H1 (cell line): ENCODE data around the gene SV2B. TPM values are rescaled to one million over a fixed set of nuclear protein-coding genes. Genes with fewer than 3 reads are reported as not detected.

Experiments used
- CTCF ChIA-PET: fragments of 300-600 bp; sonication (Branson Sonifier 250); formaldehyde crosslinking; loops from one replicate; lab custom pipeline; 2021; ENCODE audit not compliant: partially characterized antibody; lab: Charles Lee
- POLR2A ChIA-PET: fragments of 300-600 bp; sonication (Branson Sonifier 250); formaldehyde crosslinking; loops from one replicate; lab custom pipeline; 2021; ENCODE audit warnings: inconsistent platforms; ENCODE audit not compliant: partially characterized antibody; lab: Charles Lee
- DNase-seq, 2 experiments: peaks; one replicate each; pipeline versions ENCODE4 v3.0.0 to v3.0.0-alpha.2; 2010 to 2022; ENCODE audit warnings: low spot score in 2 of 2, low read depth in 1 of 2, mixed read lengths in 1 of 2
- FAIRE-seq: peaks from 2 replicates; lab custom pipeline; 2011; peaks lifted over from hg19 to GRCh38; lab: Jason Lieb, UNC
- H2AFZ ChIP-seq: 2 replicates; pipeline ENCODE4 v1.8.1; 2012; ENCODE audit warnings: low read length, inconsistent platforms
- H2AK5ac ChIP-seq: 2 replicates; pipeline ENCODE4 v1.6.1; 2013; ENCODE audit warnings: low read depth, low read length
- H2BK120ac ChIP-seq: replicated peaks from 2 replicates; pipeline ENCODE3; 2013; ENCODE audit warnings: low read depth, low read length, inconsistent platforms
- H2BK12ac ChIP-seq: 2 replicates; pipeline ENCODE4 v1.6.1; 2013; ENCODE audit warnings: low read depth, low read length
- H2BK15ac ChIP-seq: 2 replicates; pipeline ENCODE4 v1.6.1; 2013; ENCODE audit warnings: low read length
- H2BK20ac ChIP-seq: 2 replicates; pipeline ENCODE4 v1.6.1; 2013; ENCODE audit warnings: low read length
- H2BK5ac ChIP-seq: 2 replicates; pipeline ENCODE4 v1.6.1; 2013; ENCODE audit warnings: low read depth, low read length
- H3K14ac ChIP-seq: 2 replicates; pipeline ENCODE4 v1.6.1; 2013; ENCODE audit warnings: inconsistent platforms; ENCODE audit not compliant: insufficient read length
- H3K18ac ChIP-seq: 2 replicates; pipeline ENCODE4 v1.6.1; 2013; ENCODE audit warnings: low read length; ENCODE audit errors: extremely low read depth
- H3K23ac ChIP-seq: 2 replicates; pipeline ENCODE4 v1.6.1; 2013; ENCODE audit warnings: inconsistent platforms; ENCODE audit not compliant: insufficient read length
- H3K23me2 ChIP-seq: 2 replicates; pipeline ENCODE4 v1.6.1; 2013; ENCODE audit warnings: low read depth, low read length
- H3K27ac ChIP-seq: 2 replicates; pipeline ENCODE4 v1.6.1; 2011; ENCODE audit warnings: low read depth, low read length, inconsistent platforms
- H3K27me3 ChIP-seq, 4 experiments: replicated peaks in 1 of 4; 1 replicate in 1 of 4; 2 replicates in 3 of 4; pipeline versions ENCODE4 v1.6.1 to v1.8.1; 2011 to 2013; ENCODE audit warnings: low read length in 3 of 4, mild to moderate bottlenecking in 3 of 4, inconsistent platforms in 2 of 4, mixed read lengths in 2 of 4, moderate library complexity in 1 of 4; ENCODE audit not compliant: control insufficient read depth in 3 of 4, insufficient read depth in 3 of 4; ENCODE audit errors: extremely low read depth in 1 of 4
- H3K36me3 ChIP-seq, 4 experiments: 2 replicates each; pipeline versions ENCODE4 v1.6.1 to v1.8.1; 2011 to 2013; ENCODE audit warnings: mild to moderate bottlenecking in 4 of 4, low read length in 3 of 4, moderate library complexity in 2 of 4, control low read depth in 1 of 4, inconsistent platforms in 1 of 4; ENCODE audit not compliant: insufficient read depth in 4 of 4, control insufficient read depth in 2 of 4
- H3K4ac ChIP-seq: replicated peaks from 2 replicates; pipeline ENCODE3; 2013; ENCODE audit warnings: low read length, low read depth, mixed read lengths, inconsistent platforms; ENCODE audit not compliant: insufficient read length
- H3K4me1 ChIP-seq, 4 experiments: replicated peaks in 1 of 4; 1 replicate in 1 of 4; 2 replicates in 3 of 4; pipeline versions ENCODE4 v1.6.1 to v1.8.1; 2011 to 2013; ENCODE audit warnings: low read length in 3 of 4, inconsistent platforms in 2 of 4, mixed read lengths in 1 of 4; ENCODE audit not compliant: insufficient read depth in 4 of 4, control insufficient read depth in 3 of 4
- H3K4me2 ChIP-seq, 2 experiments: 2 replicates each; pipeline versions ENCODE4 v1.6.1 to v1.8.1; 2011 to 2013; ENCODE audit warnings: low read depth in 2 of 2, low read length in 2 of 2, control low read depth in 1 of 2, inconsistent platforms in 1 of 2, mild to moderate bottlenecking in 1 of 2; ENCODE audit not compliant: insufficient read depth in 1 of 2
- H3K4me3 ChIP-seq, 4 experiments: fragments of 200-600, 300-600 bp in 1 of 4; sonication (generic), shearing (Covaris generic), sonication (Bioruptor Twin) in 1 of 4; 2 replicates each; pipeline versions ENCODE4 v1.5.1 to v1.8.1; 2011 to 2016; ENCODE audit warnings: low read length in 4 of 4, low read depth in 3 of 4, control low read depth in 2 of 4, inconsistent platforms in 2 of 4, mild to moderate bottlenecking in 2 of 4, mixed read lengths in 1 of 4, moderate library complexity in 1 of 4; ENCODE audit not compliant: insufficient read depth in 2 of 4; ENCODE audit errors: extremely low read depth in 1 of 4
- H3K56ac ChIP-seq: replicated peaks from 2 replicates; pipeline ENCODE3; 2013; ENCODE audit warnings: low read depth, mild to moderate bottlenecking, mixed read lengths, low read length, inconsistent platforms; ENCODE audit not compliant: insufficient read length
- H3K79me1 ChIP-seq: 2 replicates; pipeline ENCODE4 v1.6.1; 2013; ENCODE audit warnings: low read depth, low read length, control low read depth
- H3K79me2 ChIP-seq, 2 experiments: 2 replicates each; pipeline versions ENCODE4 v1.6.1 to v1.8.1; 2012 to 2013; ENCODE audit warnings: low read length in 2 of 2, mild to moderate bottlenecking in 2 of 2, inconsistent platforms in 1 of 2; ENCODE audit not compliant: insufficient read depth in 2 of 2, control insufficient read depth in 1 of 2
- H3K9ac ChIP-seq, 4 experiments: replicated peaks in 1 of 4; 1 replicate in 1 of 4; 2 replicates in 3 of 4; pipeline versions ENCODE4 v1.6.1 to v1.8.1; 2011 to 2013; ENCODE audit warnings: low read depth in 3 of 4, low read length in 3 of 4, control low read depth in 2 of 4, mild to moderate bottlenecking in 2 of 4, moderate library complexity in 2 of 4, inconsistent platforms in 1 of 4; ENCODE audit errors: extremely low read depth in 1 of 4
- H3K9me3 ChIP-seq, 2 experiments: 2 replicates each; pipeline versions ENCODE4 v1.6.1 to v1.8.1; 2012 to 2013; ENCODE audit warnings: mild to moderate bottlenecking in 2 of 2, moderate library complexity in 2 of 2, control low read depth in 1 of 2, inconsistent platforms in 1 of 2, low read depth in 1 of 2, low read length in 1 of 2, mixed read lengths in 1 of 2; ENCODE audit not compliant: insufficient read depth in 2 of 2
- H4K20me1 ChIP-seq, 2 experiments: replicated peaks in 1 of 2; 2 replicates each; pipeline versions ENCODE3 to v1.8.1; 2011 to 2013; ENCODE audit warnings: inconsistent platforms in 2 of 2, low read length in 2 of 2, mild to moderate bottlenecking in 1 of 2; ENCODE audit not compliant: insufficient read depth in 2 of 2, control insufficient read depth in 1 of 2
- H4K5ac ChIP-seq: 2 replicates; pipeline ENCODE4 v1.6.1; 2013; ENCODE audit warnings: low read length, low read depth, mixed read lengths, inconsistent platforms; ENCODE audit not compliant: insufficient read length
- H4K8ac ChIP-seq: 2 replicates; pipeline ENCODE4 v1.8.0; 2013; ENCODE audit warnings: mild to moderate bottlenecking, moderate library complexity, low read length, inconsistent platforms; ENCODE audit not compliant: insufficient read depth; ENCODE audit errors: extremely low read depth
- H4K91ac ChIP-seq: replicated peaks from 2 replicates; pipeline ENCODE3; 2013; ENCODE audit warnings: low read length, mixed read lengths, inconsistent platforms; ENCODE audit not compliant: insufficient read length
- EGR1 ChIP-seq: IDR thresholded peaks from 2 replicates; pipeline ENCODE4 v1.6.1; 2011; ENCODE audit warnings: low read depth, low read length, borderline replicate concordance
- JUN ChIP-seq: IDR thresholded peaks from 2 replicates; pipeline ENCODE4 v1.6.1; 2011; ENCODE audit warnings: low read depth, mild to moderate bottlenecking, improper control_type of control experiment, low read length
- KDM1A ChIP-seq: fragments of 200-600, 300-600 bp; sonication (generic); IDR thresholded peaks from 2 replicates; pipeline ENCODE4 v1.7.1; 2016; ENCODE audit warnings: mild to moderate bottlenecking, low read length, borderline replicate concordance
- RBBP5 ChIP-seq: IDR thresholded peaks from 2 replicates; pipeline ENCODE4 v1.7.1; 2012; ENCODE audit warnings: low read depth, mild to moderate bottlenecking, inconsistent platforms, low read length, moderate library complexity, borderline replicate concordance
- RFX5 ChIP-seq: IDR thresholded peaks from 2 replicates; pipeline ENCODE4 v1.6.1; 2011; ENCODE audit warnings: low read depth, low read length, improper control_type of control experiment, borderline replicate concordance
- SIN3A ChIP-seq, 2 experiments: IDR thresholded peaks in 1 of 2; conservative IDR thresholded peaks in 1 of 2; 2 replicates each; pipeline ENCODE4 v1.6.1; 2011 to 2012; ENCODE audit warnings: low read length in 2 of 2, improper control_type of control experiment in 1 of 2, low read depth in 1 of 2, mild to moderate bottlenecking in 1 of 2
- SIX5 ChIP-seq: IDR thresholded peaks from 2 replicates; pipeline ENCODE4 v1.6.1; 2011; ENCODE audit warnings: mild to moderate bottlenecking, low read depth, low read length
- SP1 ChIP-seq: IDR thresholded peaks from 2 replicates; pipeline ENCODE4 v1.6.1; 2011; ENCODE audit warnings: low read depth, low read length
- SUZ12 ChIP-seq: fragments of 200-600 bp; sonication (generic); IDR thresholded peaks from 2 replicates; pipeline ENCODE4 v1.6.1; 2012; ENCODE audit warnings: mild to moderate bottlenecking, inconsistent platforms, low read length, moderate library complexity, mixed read lengths
- TCF12 ChIP-seq: IDR thresholded peaks from 2 replicates; pipeline ENCODE4 v1.6.1; 2011; ENCODE audit warnings: low read depth, mild to moderate bottlenecking, low read length
- WGBS, 2 experiments: shearing (Covaris generic) in 1 of 2; methylation state at CpG; one replicate each; pipeline versions ENCODE4 v1.1.6 to v1.1.7; 2013 to 2015; ENCODE audit warnings: low lambda C conversion rate in 2 of 2, mixed read lengths in 2 of 2, inconsistent platforms in 1 of 2, low coverage in 1 of 2, missing lambda C conversion rate in 1 of 2; ENCODE audit not compliant: insufficient replicate concordance in 2 of 2, insufficient coverage in 1 of 2, insufficient read length in 1 of 2; ENCODE audit errors: extremely low coverage in 1 of 2, missing lambda C conversion rate in 1 of 2; 5-methylcytosine and 5-hydroxymethylcytosine counted together
- polyA plus RNA-seq, 7 experiments: library from polyadenylated mRNA; depleted of rRNA in 3 of 7; stranded (reverse) in 5 of 7; unstranded in 2 of 7; fragments of >200 nt in 5 of 7; fragments of 200-250 nt in 2 of 7; gene quantifications; 1 replicate in 5 of 7; 2 replicates in 1 of 7; 4 replicates in 1 of 7; pipeline versions ENCODE4 v1.2.1 to v1.2.3, GENCODE V29; 2011 to 2013; ENCODE audit warnings: missing spikeins in 2 of 7, mixed read lengths in 2 of 7
- total RNA-seq: library from RNA; stranded (reverse); fragmentation: NEBNext Ultra II Directional; extraction: Animal tissue kit (Norgen Biotek cat#: 25700); gene quantifications from 2 replicates; pipeline ENCODE4 v1.2.1, GENCODE V29; 2021
- TF ChIP-seq, protein P1 (sequence below): IDR thresholded peaks from 2 replicates; pipeline ENCODE4 v1.6.1; 2012; ENCODE audit warnings: low read length, inconsistent platforms
- TF ChIP-seq, protein P2 (sequence below): IDR thresholded peaks from 2 replicates; pipeline ENCODE4 v1.6.1; 2012; ENCODE audit warnings: inconsistent platforms

Gene SV2B
- total and polyA plus RNA-seq, 2 of the 8 experiments (the other 6 are each of a cell fraction or from before 2014, with no cell fraction given), result 0.09 to 0.20 TPM

DNA sequence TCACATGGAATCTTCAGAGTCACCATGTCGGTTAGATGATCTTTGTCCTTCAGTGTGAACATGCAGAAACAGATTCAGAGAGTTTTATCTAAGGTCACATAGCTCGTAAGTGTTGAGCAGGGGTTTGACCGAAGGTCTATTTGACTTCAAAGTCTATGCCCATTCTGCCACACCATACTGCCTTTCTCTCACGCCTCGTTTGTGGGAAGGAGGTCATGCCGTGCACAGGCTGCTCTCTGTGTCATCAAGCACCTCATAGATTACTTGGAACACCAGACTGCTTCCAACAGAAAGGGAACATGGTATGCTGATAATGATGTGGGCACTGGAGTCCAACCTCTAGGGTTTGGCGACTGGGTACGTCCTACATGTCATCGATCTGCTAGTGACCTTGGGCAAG is 128.8 kb downstream of the SV2B start:
- Histone ChIP-seq H3K9ac (no peak overlapping the region), H3K4me3 (no peak overlapping the region), H2BK5ac (no peak overlapping the region), H3K79me2 (no peaks in the 10 kb centered on the region), H3K23ac (no peak overlapping the region), H3K23me2 (no peaks in the 10 kb centered on the region), H2AFZ (no peak overlapping the region), H4K20me1 (no peaks in the 10 kb centered on the region), H2BK120ac (no peak overlapping the region), H3K4ac (no peak overlapping the region), H3K27me3 (no peaks in the 10 kb centered on the region), H4K91ac (no peak overlapping the region), H3K56ac (no peak overlapping the region), H2BK20ac (no peak overlapping the region), H2AK5ac (no peak overlapping the region), H2BK12ac (no peak overlapping the region), H2BK15ac (no peak overlapping the region), H3K4me2 (no peak overlapping the region), H3K9me3 (no peaks in the 10 kb centered on the region), H3K36me3 (no peaks in the 10 kb centered on the region; a peak in 1 of 8 replicates), H3K14ac (no peak overlapping the region), H4K5ac (no peak overlapping the region), H3K79me1 (no peaks in the 10 kb centered on the region), H4K8ac (no peak overlapping the region), H3K4me1 (0 out of 7 replicates have a peak, but pooled peaks cover 0 to 3% (median 0%) of the 10 kb centered on the region in 4 experiments), H3K18ac (no peak overlapping the region), H3K27ac (no peak overlapping the region)
- FAIRE-seq (no peak), DNase-seq (no peak)
- 87% methylated on average over 9 of the region's 9 CpGs; no CpG with 5 or more reads in 1 of the 2 experiments for WGBS, 2 experiments
- CTCF ChIA-PET, result interaction anchor here (9.6 kb wide), 1 partner anchor 173 kb away, joined by 145 read pairs; no protein-coding TSS in a partner anchor
- POLR2A ChIA-PET, result no interaction called here
- no peak for TF ChIP-seq RBBP5
- TF ChIP-seq RFX5, result no peak
- TF ChIP-seq, protein P1, sequence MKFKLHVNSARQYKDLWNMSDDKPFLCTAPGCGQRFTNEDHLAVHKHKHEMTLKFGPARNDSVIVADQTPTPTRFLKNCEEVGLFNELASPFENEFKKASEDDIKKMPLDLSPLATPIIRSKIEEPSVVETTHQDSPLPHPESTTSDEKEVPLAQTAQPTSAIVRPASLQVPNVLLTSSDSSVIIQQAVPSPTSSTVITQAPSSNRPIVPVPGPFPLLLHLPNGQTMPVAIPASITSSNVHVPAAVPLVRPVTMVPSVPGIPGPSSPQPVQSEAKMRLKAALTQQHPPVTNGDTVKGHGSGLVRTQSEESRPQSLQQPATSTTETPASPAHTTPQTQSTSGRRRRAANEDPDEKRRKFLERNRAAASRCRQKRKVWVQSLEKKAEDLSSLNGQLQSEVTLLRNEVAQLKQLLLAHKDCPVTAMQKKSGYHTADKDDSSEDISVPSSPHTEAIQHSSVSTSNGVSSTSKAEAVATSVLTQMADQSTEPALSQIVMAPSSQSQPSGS, result no peak
- no peak for TF ChIP-seq SUZ12
- TF ChIP-seq, protein P2, sequence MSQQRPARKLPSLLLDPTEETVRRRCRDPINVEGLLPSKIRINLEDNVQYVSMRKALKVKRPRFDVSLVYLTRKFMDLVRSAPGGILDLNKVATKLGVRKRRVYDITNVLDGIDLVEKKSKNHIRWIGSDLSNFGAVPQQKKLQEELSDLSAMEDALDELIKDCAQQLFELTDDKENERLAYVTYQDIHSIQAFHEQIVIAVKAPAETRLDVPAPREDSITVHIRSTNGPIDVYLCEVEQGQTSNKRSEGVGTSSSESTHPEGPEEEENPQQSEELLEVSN, result no peak
- no peak for TF ChIP-seq EGR1
- no peak for TF ChIP-seq JUN
- no peak for TF ChIP-seq SIX5
- no peak for TF ChIP-seq SP1
- TF ChIP-seq SIN3A (conservative IDR thresholded peaks at IDR 0.05 in 1 of 2, IDR thresholded peaks at IDR 0.05 in 1 of 2; ENCODE audit: low read depth in 1 of 2, low read length in 2 of 2), result no peak
- TF ChIP-seq KDM1A, result no peak
- no peak for TF ChIP-seq TCF12
